ENCODE measurements around the gene FBXO22.
A peak's percentile ranks its signal among the peaks of the same experiment; 100 is the strongest.

Gene FBXO22

GRCh38 chr15:75918135-75918534, 14.5 kb downstream of the FBXO22 start:
- no peak for TF ChIP-seq CTCF (IDR thresholded peaks at IDR 0.05; ENCODE audit: low read depth, low read length, missing control alignments)

GRCh38 chr15:75920079-75920478, 16.4 kb downstream of the FBXO22 start:
- DNase-seq (ENCODE audit: low read depth) = no peak
- no peak overlapping the region for H3K4me3 ChIP-seq (ENCODE audit: low read depth, low read length)
- no peak for TF ChIP-seq CTCF (IDR thresholded peaks at IDR 0.05; ENCODE audit: low read depth, low read length, missing control alignments)

More at GRCh38 chr15:75918135-75918534, 14.5 kb downstream of the FBXO22 start:
- no peak for DNase-seq (ENCODE audit: low read depth)
- H3K4me3 ChIP-seq (ENCODE audit: low read depth, low read length) = no peak overlapping the region

GRCh38 chr15:75921732-75922703, 18.3 kb downstream of the FBXO22 start:
- DNase-seq (ENCODE audit: low read depth) = no peak
- H3K4me3 ChIP-seq (ENCODE audit: low read depth, low read length) = no peak overlapping the region
- TF ChIP-seq CTCF (IDR thresholded peaks at IDR 0.05; ENCODE audit: low read depth, low read length, missing control alignments) = peak; percentile 25

GRCh38 chr15:75923756-75924155, 20.1 kb downstream of the FBXO22 start:
- DNase-seq (ENCODE audit: low read depth) = no peak
- H3K4me3 ChIP-seq (ENCODE audit: low read depth, low read length) = no peak overlapping the region
- TF ChIP-seq CTCF (IDR thresholded peaks at IDR 0.05; ENCODE audit: low read depth, low read length, missing control alignments) = no peak

- DNase-seq (ENCODE audit: low read depth) = no peak
- H3K4me3 ChIP-seq (ENCODE audit: low read depth, low read length) = no peak overlapping the region
- no peak for TF ChIP-seq CTCF (IDR thresholded peaks at IDR 0.05; ENCODE audit: low read depth, low read length, missing control alignments)
Observed at GRCh38 chr15:75924576-75924975, 20.9 kb downstream of the FBXO22 start.

GRCh38 chr15:75925440-75925839, 21.8 kb downstream of the FBXO22 start:
- DNase-seq (ENCODE audit: low read depth) = no peak
- no peak overlapping the region for H3K4me3 ChIP-seq (ENCODE audit: low read depth, low read length)
- TF ChIP-seq CTCF (IDR thresholded peaks at IDR 0.05; ENCODE audit: low read depth, low read length, missing control alignments) = no peak

Measured in GM12864 (cell line).